ENCODE measurements around the gene TPO. TPM values are rescaled to one million over a fixed set of nuclear protein-coding genes. Genes with fewer than 3 reads are reported as not detected.

Gene TPO
- total RNA-seq, 1 experiment from 2014 or later, result not detected

DNA sequence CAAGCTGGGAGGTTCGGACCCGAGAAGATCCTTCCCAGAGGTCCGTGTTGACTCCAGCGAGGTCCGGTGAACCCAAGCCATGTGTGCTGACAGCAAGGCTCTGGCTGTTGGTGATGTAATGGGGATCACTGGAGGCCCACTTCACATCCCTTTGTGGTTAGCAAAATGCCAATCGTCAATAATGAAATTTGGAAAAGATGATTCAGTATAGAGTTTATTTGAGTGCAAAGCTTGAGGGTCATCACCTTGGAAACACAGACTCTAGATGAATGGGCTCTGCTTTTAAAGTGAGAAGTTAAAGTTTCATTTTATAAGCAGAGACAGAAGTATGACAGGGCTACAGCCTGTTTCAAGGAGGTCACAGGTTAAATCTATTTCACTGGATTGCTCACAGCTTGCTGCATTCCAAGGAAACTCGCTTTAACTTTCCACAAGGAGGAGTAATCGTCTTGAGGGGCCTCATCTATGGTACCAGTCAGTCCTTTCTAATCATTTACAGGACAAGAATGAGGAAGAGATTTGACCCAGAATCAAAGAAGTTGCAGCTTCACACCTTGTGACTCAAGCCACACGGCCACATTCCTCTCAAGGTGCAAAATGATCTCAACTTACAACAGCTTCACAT is 140.5 kb downstream of the TPO start:
- no peaks in the 10 kb centered on the region for H3K36me3 ChIP-seq (ENCODE audit: low read depth)
- peaks cover 27% of the 10 kb centered on the region for H3K4me1 ChIP-seq (replicated peaks; ENCODE audit: insufficient read depth)
- H3K79me2 ChIP-seq (ENCODE audit: low read depth), result no peaks in the 10 kb centered on the region
- H3K9me2 ChIP-seq (ENCODE audit: insufficient read depth), result no peaks in the 10 kb centered on the region
- POLR2A ChIA-PET (ENCODE audit: unreplicated experiment), result no interaction called here
- intact Hi-C loops (cut with micrococcal nuclease; ENCODE audit: unreplicated experiment), result loop anchor here (1.0 to 5.0 kb wide), 8 partner anchors 33 to 214 kb away; no protein-coding TSS in a partner anchor
- peaks cover 9% of the 10 kb centered on the region; the same call in 1 of the 2 replicates for H3K27me3 ChIP-seq (ENCODE audit: insufficient read depth, low read depth)
- no peak for TF ChIP-seq EZH2 (IDR thresholded peaks at IDR 0.05; ENCODE audit: low read depth)
- TF ChIP-seq, protein P1, sequence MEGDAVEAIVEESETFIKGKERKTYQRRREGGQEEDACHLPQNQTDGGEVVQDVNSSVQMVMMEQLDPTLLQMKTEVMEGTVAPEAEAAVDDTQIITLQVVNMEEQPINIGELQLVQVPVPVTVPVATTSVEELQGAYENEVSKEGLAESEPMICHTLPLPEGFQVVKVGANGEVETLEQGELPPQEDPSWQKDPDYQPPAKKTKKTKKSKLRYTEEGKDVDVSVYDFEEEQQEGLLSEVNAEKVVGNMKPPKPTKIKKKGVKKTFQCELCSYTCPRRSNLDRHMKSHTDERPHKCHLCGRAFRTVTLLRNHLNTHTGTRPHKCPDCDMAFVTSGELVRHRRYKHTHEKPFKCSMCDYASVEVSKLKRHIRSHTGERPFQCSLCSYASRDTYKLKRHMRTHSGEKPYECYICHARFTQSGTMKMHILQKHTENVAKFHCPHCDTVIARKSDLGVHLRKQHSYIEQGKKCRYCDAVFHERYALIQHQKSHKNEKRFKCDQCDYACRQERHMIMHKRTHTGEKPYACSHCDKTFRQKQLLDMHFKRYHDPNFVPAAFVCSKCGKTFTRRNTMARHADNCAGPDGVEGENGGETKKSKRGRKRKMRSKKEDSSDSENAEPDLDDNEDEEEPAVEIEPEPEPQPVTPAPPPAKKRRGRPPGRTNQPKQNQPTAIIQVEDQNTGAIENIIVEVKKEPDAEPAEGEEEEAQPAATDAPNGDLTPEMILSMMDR (conservative IDR thresholded peaks at IDR 0.05), result peak; percentile 47; the same call in 1 of the 2 replicates
- H3K9me3 ChIP-seq (ENCODE audit: insufficient read depth, low read depth), result no peaks in the 10 kb centered on the region
- peak overlapping the region; percentile 32 for H3K4me2 ChIP-seq
- peak; percentile 54 to 97 for DNase-seq
- peak overlapping the region; percentile 82 for H3K27ac ChIP-seq
- no peak overlapping the region for H2AFZ ChIP-seq
- CTCF ChIA-PET, result interaction anchor here (0.7 to 1.2 kb wide), 5 partner anchors 33 to 1384 kb away, joined by 3 to 7 read pairs (median 3); no protein-coding TSS in a partner anchor
- BruUV-seq (replicated peaks), result no TSS peak
- H4K20me1 ChIP-seq (ENCODE audit: insufficient read depth), result no peaks in the 10 kb centered on the region
- H3F3A ChIP-seq (ENCODE audit: insufficient read depth, low read depth), result peaks cover 22% of the 10 kb centered on the region
- no peak overlapping the region for H3K4me3 ChIP-seq

DNA sequence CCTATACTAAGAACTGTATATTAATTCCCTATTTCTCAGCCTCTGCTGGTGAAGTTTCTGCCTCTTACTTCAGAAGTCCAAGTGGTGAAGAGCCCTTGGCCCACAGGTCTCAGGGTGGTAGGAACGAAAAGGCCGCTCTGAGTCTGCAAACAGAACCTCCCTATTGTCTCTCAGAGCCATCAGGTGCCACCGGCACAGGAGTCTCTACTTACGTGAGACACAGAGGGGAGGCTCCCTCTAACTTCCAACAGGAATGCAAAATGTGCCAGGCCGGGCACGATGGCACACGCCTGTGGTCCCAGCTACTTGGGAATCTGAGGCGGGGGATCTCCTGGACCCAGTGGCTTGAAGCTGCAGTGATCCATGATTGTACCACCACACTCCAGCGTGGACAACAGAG is 143.0 kb downstream of the TPO start:
- no TSS peak for BruUV-seq (replicated peaks)
- intact Hi-C loops (cut with micrococcal nuclease; ENCODE audit: unreplicated experiment), result no loop called here
- no peak for DNase-seq
- Histone ChIP-seq H3F3A (ENCODE audit: insufficient read depth, low read depth) (peaks cover 22% of the 10 kb centered on the region), H3K27me3 (ENCODE audit: insufficient read depth, low read depth) (peaks cover 22% of the 10 kb centered on the region), H3K9me3 (ENCODE audit: insufficient read depth, low read depth) (no peaks in the 10 kb centered on the region), H2AFZ (no peak overlapping the region), H3K79me2 (ENCODE audit: low read depth) (no peaks in the 10 kb centered on the region), H3K4me1 (replicated peaks; ENCODE audit: insufficient read depth) (peaks cover 27% of the 10 kb centered on the region), H3K27ac (no peak overlapping the region), H3K4me3 (no peak overlapping the region), H3K36me3 (ENCODE audit: low read depth) (no peaks in the 10 kb centered on the region), H4K20me1 (ENCODE audit: insufficient read depth) (no peaks in the 10 kb centered on the region), H3K9me2 (ENCODE audit: insufficient read depth) (no peaks in the 10 kb centered on the region), H3K4me2 (no peak overlapping the region)
- ChIA-PET POLR2A (ENCODE audit: unreplicated experiment) (no interaction called here), CTCF (no interaction called here)
- no peak for TF ChIP-seq EZH2 (IDR thresholded peaks at IDR 0.05; ENCODE audit: low read depth)
- TF ChIP-seq, protein P1 (conservative IDR thresholded peaks at IDR 0.05), result no peak

DNA sequence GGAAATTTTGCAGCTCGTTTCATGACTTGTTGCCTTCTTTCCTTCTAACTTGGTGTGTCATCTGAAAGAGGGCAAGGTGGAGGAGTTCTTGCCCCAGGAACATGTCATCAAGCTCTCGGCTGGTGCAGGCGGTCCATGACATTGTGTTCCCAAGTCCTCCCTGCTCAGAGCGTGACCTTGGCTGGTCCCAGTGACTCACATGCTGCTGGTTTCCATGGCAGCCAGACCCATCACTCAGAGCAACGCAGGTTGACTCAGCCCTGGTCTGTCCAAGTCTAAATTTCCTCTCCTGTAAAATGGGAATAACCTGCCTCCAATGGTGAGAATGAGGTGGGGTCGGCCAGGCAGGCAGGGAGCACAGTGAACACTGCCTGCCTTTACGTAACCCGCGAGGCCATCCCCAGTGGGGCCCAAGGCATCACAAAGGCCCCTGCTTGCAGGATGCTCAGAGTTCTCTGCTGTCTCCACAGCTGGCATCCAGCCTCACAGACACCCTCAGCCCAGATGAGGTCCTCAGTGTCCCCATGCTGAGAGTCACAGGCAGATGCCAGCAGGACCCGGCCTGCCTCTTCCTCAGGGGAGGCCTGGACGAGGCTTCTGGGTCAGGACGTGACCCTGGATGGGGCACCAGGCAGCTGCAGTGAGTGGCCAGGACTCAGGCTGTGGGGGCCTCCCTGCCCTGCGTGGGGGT is 143.7 kb downstream of the TPO start:
- peaks cover 22% of the 10 kb centered on the region for H3F3A ChIP-seq (ENCODE audit: insufficient read depth, low read depth)
- TF ChIP-seq EZH2 (IDR thresholded peaks at IDR 0.05; ENCODE audit: low read depth), result no peak
- TF ChIP-seq, protein P1 (conservative IDR thresholded peaks at IDR 0.05), result no peak
- H3K4me3 ChIP-seq, result no peak overlapping the region
- ChIA-PET CTCF (no interaction called here), POLR2A (ENCODE audit: unreplicated experiment) (no interaction called here)
- H4K20me1 ChIP-seq (ENCODE audit: insufficient read depth), result no peaks in the 10 kb centered on the region
- H3K36me3 ChIP-seq (ENCODE audit: low read depth), result no peaks in the 10 kb centered on the region
- DNase-seq, result peak in 1 of 2 experiments; percentile 15
- H3K9me2 ChIP-seq (ENCODE audit: insufficient read depth), result no peaks in the 10 kb centered on the region
- H3K4me1 ChIP-seq (replicated peaks; ENCODE audit: insufficient read depth), result peaks cover 27% of the 10 kb centered on the region
- no peak overlapping the region for H2AFZ ChIP-seq
- intact Hi-C loops (cut with micrococcal nuclease; ENCODE audit: unreplicated experiment), result no loop called here
- H3K27me3 ChIP-seq (ENCODE audit: insufficient read depth, low read depth), result peaks cover 27% of the 10 kb centered on the region
- no peak overlapping the region for H3K4me2 ChIP-seq
- H3K79me2 ChIP-seq (ENCODE audit: low read depth), result no peaks in the 10 kb centered on the region
- no peaks in the 10 kb centered on the region for H3K9me3 ChIP-seq (ENCODE audit: insufficient read depth, low read depth)
- BruUV-seq (replicated peaks), result no TSS peak
- H3K27ac ChIP-seq, result no peak overlapping the region
